DMS53 (cell line): ENCODE results near the gene TRIM47.
"Not testable (repeated sequence)": the region's sequence is repeated elsewhere in the genome, so short reads cannot be mapped to it uniquely, and the experiment has no call there.

Experiments
- DNase-seq: peaks from one replicate; lab custom pipeline; 2025; lab: John Stamatoyannopoulos, UW

Gene TRIM47

GRCh38 chr17:75891605-75892555 is 13.5 kb upstream of the TRIM47 start:
- no peak for DNase-seq

DNA sequence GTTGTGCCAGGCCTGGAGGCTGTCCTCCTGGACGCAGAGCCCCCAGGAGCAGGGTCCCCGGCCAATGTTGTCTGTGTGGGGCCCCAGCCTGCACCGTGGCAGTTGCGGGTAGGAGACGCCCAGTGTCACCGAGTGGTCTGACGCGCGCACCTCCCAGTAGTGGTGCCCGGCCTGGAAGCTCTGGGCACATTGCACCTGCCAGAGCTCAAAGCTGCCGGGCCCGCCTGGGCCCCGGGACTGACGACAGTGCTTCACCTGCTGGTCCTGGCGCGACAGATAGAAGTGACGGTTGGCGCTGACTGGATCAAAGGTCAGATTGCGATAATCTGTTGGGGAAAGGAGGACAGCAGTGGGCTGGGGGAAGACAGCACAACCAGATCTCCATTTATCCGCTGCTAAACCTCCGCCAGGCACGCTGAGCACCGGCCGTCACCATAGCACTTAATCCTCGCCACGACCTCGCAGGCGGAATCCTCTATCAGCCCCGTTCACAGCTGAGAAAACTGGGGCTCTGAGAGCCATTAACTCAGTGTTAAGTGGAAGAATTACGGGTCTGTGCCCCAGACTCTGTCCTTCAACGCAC is 12.7 kb upstream of the TRIM47 start:
- no peak for DNase-seq

DNA sequence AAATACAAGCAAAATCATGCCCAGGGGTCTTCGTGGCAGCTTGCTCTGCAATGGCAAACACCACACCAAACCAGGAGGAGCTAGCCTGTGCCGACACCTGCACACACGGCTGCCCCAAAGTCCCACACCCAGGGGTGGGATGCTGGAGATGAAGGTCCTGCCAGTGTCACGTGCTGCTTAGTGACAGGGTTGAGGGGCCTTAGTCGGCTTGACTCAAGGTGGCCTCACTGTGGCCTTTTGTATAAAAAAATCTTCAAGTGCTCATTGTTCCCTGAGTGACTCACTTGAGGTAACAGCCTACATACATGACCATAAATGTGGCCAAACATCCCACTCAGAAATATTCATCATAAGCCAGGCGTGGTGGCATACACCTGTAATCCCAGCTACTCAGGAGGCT is 11.1 kb upstream of the TRIM47 start:
- peak; percentile 54 for DNase-seq

DNA sequence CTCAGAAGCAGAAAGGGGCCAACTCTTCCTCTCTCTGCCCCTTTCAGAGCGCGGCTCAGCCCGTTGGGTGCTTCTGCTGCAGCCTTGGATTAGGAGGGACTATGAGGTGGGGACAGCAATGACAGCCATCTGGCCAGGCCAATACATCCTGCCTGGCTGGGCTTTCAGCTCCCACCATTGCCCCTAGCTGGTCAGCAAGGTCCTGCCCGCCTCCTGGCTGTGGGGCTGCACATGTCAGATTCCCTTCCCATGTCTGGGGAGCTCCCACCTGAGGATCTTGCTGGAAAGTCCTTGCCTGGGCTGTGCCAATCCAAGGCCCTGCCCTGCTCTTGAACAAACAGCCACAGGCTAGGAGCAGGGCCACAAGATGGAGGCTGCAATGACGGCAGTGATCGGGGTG is 10.1 kb upstream of the TRIM47 start:
- DNase-seq, result no peak

GRCh38 chr17:75885860-75886259 is 7.5 kb upstream of the TRIM47 start:
- DNase-seq, result not testable (repeated sequence)

DNA sequence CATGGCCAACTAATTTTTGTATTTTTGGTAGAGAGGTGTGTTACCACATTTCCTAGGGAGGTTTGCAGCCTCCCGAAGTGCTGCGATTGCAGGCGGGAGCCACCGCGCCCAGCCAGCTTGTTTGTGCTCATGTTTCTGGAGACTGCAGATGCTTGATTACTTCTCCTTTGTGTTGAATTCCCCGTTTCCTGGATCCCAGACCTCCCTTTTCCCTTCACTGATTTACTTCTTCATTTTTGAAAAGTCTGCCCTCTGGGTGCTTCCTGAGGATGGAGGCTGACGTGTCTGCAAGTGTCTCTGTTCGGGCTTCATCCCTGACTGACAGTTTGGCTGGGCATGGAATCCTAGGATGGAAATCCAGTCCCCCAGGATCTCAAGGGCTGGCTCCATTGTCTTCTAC is 7.0 kb upstream of the TRIM47 start:
- no peak for DNase-seq

DNA sequence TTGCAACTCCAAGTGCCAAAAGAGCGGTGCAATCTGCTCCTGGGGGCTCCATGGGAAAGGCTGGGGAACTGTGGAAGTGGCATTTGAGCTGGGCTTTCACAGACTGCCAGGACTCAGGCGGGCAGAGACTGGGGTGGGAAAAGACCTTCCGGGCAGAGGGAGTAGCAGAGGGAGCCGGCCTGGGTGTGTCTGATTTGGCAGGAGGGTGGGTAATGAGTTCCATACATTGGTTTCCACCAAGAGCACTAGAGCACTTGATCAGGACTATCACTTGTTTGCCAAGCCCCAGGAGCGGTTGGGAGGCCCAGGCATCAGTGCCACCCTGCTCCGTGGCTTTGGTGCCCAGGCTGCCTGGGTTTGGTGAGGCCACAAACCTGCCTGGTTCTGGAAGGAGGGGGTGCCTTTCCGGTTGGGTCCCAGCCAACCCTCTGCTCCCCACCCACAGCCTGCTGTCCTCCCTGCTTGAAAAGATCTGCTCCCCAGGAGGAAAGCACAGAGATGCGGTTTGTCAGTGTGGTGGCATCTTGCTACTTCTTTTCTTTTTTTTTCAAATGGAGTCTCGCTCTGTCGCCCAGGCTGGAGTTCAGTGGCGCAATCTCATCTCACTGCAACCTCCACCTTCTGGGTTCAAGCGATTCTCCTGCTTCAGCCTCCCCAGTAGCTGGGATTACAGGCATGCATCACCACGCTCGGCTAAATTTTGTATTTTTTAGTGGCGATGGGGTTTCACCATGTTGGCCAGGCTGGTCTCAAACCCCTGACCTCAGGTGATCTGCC is 3.5 kb upstream of the TRIM47 start:
- no peak for DNase-seq

- DNase-seq, result no peak
Observed at GRCh38 chr17:75880266-75880665, 1.9 kb upstream of the TRIM47 start.

DNA sequence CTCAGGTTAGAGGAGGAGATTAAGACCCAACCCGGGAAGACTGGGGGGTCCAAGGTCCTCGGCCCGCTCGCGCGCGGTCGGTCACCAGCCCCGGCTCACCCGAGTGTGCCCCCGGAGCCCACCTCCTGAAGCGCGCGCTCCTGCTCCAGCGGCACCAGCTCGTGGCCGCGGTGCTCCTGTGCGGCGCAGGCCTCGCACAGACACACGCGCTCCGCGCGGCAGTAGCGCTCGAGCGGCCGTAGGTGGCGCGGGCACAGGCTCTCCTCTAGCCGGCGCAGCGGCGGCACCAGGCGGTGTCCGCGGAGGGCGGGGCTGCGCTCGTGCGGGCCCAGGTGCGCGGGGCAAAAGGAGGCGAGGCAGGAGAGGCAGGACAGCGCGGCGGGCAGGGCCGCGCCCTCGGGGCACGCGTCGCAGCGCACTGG is 618 bp downstream of the TRIM47 start:
- DNase-seq, result peak; percentile 95

- DNase-seq, result peak; percentile 77
Observed at GRCh38 chr17:75876938-75877751, 1.2 kb downstream of the TRIM47 start.

GRCh38 chr17:75876190-75876937 is 2.0 kb downstream of the TRIM47 start:
- peak; percentile 96 for DNase-seq

- no peak for DNase-seq
Observed at GRCh38 chr17:75875940-75876189, 2.5 kb downstream of the TRIM47 start.

DNA sequence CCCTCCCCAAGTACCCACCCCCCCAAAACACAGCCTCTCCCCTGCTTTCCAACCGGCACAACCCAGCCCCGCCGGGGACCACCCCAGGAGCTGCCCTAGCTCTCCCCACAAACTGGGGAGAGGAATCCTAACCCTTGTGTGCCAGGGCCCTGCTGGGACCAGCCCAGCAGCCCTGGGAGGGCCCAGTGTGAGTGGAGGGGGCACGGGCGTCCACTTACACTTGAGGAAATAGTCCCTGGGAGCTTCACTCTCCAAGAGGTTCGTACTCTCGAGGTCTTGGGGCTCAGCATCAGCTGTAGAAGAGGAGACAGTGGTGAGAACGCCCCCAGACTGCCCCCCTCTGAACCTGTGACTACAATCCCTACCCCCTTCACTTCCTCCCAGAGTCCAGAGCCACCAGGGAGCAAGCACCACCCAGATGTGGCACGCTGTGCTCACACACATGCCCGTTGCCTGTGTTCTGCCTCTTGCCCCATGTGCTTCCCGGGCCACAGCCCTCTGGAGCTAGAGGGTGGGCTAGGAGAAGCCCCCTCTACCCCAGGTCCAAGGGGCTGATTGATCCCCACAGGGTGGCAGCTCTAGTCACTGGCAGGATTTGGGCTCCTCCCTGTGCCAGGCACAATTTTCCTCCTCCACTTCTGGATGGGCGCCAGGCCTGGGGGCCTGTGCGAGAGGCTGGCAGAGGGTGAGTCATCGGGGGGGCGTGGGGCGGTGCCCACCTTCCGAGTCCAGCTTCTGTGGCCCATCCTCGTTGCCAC is 3.0 kb downstream of the TRIM47 start:
- DNase-seq, result no peak

DNA sequence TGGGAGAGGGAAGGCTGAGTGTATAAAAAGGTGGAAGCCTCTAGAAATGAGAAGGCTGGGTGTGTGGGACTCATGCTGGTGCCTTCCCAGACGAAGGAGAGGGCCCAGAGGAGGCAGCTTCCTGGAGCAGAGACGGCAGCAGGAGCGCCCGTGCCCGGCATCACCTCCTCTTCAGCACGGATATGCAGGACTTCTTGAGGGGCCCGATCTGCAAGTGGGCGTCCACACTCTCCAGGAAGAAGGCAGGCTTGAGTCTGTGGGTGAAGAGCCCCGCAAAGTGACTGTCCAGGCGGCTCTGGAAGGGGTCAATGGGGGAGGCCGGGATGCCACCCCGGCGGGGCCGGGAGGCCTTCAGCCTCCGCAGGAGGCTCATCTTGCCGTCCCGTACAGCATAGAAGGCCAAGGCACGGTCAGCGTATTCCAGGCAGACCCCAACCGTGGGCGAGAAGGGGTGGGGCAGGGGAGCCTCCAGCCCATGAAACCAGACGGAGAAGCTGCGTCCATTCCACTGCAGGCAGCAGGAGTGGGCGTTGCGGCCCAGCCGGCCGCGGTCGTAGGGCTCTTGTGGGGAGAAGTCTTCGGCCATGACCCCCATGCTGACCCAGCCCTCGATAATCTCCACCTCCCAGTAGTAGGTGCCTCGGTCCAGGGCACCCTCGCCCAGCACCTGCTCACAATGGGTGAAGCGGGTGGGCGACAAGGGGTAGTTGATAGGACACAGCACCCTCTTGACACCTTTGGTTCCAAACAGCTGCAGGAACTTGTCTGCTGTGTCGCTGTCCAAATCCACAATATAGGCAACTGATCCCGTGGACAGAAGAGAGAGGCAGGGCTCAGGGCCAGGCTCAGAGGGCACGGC is 3.8 kb downstream of the TRIM47 start:
- DNase-seq, result no peak

- no peak for DNase-seq
Observed at GRCh38 chr17:75873587-75874322, 4.6 kb downstream of the TRIM47 start.

GRCh38 chr17:75872434-75873351 is 5.7 kb downstream of the TRIM47 start:
- peak; percentile 95 for DNase-seq

GRCh38 chr17:75870228-75870627 is 8.2 kb downstream of the TRIM47 start:
- not testable (repeated sequence) for DNase-seq
